Measurements from ENCODE around the gene MAST4.

Gene MAST4

GRCh38 chr5:67003935-67004729 lies 407.9 kb downstream of the MAST4 start:
- peak overlapping the region; percentile 93 for H3K27ac Mint-ChIP-seq
- peak; percentile 92 for DNase-seq
- no peaks in the 10 kb centered on the region for H3K9me3 Mint-ChIP-seq
- CTCF ChIA-PET = interaction anchor here (1.3 kb wide), 1 partner anchor 11 kb away, joined by 3 read pairs; no protein-coding TSS in a partner anchor
- H3K4me3 Mint-ChIP-seq = peak overlapping the region; percentile 94
- H3K27me3 Mint-ChIP-seq = peaks cover 7% of the 10 kb centered on the region
- peaks cover 20% of the 10 kb centered on the region for H3K36me3 Mint-ChIP-seq
- peaks cover 52% of the 10 kb centered on the region for H3K4me1 Mint-ChIP-seq

- H3K27me3 Mint-ChIP-seq = peaks cover 7% of the 10 kb centered on the region
These were observed 408.6 kb downstream of the MAST4 start for GRCh38 chr5:67004730-67005350.

GRCh38 chr5:67005737-67006499 lies 409.7 kb downstream of the MAST4 start:
- DNase-seq = no peak
- peaks cover 7% of the 10 kb centered on the region for H3K27me3 Mint-ChIP-seq
- peak overlapping the region; percentile 93 for H3K27ac Mint-ChIP-seq
- CTCF ChIA-PET = interaction anchor here (0.8 kb wide), 1 partner anchor 201 kb away, joined by 3 read pairs; no protein-coding TSS in a partner anchor
- no peaks in the 10 kb centered on the region for H3K9me3 Mint-ChIP-seq
- H3K4me3 Mint-ChIP-seq = peak overlapping the region; percentile 94
- H3K36me3 Mint-ChIP-seq = peaks cover 26% of the 10 kb centered on the region
- peaks cover 64% of the 10 kb centered on the region for H3K4me1 Mint-ChIP-seq

More at GRCh38 chr5:67004730-67005350, 408.6 kb downstream of the MAST4 start:
- DNase-seq = peak; percentile 34
- Mint-ChIP-seq H3K36me3 (peaks cover 24% of the 10 kb centered on the region), H3K27ac (peak overlapping the region; percentile 93), H3K4me1 (peaks cover 56% of the 10 kb centered on the region), H3K4me3 (peak overlapping the region; percentile 94), H3K9me3 (no peaks in the 10 kb centered on the region)
- CTCF ChIA-PET = interaction anchor here (0.8 to 1.3 kb wide), 2 partner anchors 10 to 203 kb away, joined by 3 read pairs; no protein-coding TSS in a partner anchor

DNA sequence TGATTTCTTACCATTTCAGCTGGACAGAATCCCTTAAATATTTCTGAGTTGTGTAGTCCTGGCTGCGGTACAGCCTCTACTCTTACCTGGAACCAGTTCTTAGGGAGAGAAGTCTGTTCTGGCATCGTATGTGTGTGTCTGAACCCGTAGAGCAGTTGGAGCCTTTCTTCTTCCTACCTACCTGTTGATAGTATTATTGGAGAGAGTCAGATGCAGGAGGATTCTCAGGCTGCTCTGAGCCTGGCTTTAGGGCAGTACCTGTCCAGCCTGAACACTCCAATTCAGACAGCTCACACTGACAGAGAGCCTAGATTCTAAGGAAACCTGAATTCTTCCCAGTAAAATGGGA lies 410.3 kb downstream of the MAST4 start:
- Mint-ChIP-seq H3K36me3 (peaks cover 26% of the 10 kb centered on the region), H3K27me3 (peaks cover 7% of the 10 kb centered on the region)
- no peak for DNase-seq

GRCh38 chr5:67009028-67009427 lies 412.8 kb downstream of the MAST4 start:
- H3K27me3 Mint-ChIP-seq = no peaks in the 10 kb centered on the region
- peaks cover 30% of the 10 kb centered on the region for H3K36me3 Mint-ChIP-seq
- H3K27ac Mint-ChIP-seq = no peak overlapping the region
- peaks cover 77% of the 10 kb centered on the region for H3K4me1 Mint-ChIP-seq
- no peak for DNase-seq
- no peak overlapping the region for H3K4me3 Mint-ChIP-seq
- H3K9me3 Mint-ChIP-seq = no peaks in the 10 kb centered on the region
- CTCF ChIA-PET = no interaction called here

More for the DNA sequence above, 410.3 kb downstream of the MAST4 start:
- Mint-ChIP-seq H3K27ac (no peak overlapping the region), H3K4me3 (peak overlapping the region; percentile 94), H3K4me1 (peaks cover 70% of the 10 kb centered on the region), H3K9me3 (no peaks in the 10 kb centered on the region)
- CTCF ChIA-PET = no interaction called here

DNA sequence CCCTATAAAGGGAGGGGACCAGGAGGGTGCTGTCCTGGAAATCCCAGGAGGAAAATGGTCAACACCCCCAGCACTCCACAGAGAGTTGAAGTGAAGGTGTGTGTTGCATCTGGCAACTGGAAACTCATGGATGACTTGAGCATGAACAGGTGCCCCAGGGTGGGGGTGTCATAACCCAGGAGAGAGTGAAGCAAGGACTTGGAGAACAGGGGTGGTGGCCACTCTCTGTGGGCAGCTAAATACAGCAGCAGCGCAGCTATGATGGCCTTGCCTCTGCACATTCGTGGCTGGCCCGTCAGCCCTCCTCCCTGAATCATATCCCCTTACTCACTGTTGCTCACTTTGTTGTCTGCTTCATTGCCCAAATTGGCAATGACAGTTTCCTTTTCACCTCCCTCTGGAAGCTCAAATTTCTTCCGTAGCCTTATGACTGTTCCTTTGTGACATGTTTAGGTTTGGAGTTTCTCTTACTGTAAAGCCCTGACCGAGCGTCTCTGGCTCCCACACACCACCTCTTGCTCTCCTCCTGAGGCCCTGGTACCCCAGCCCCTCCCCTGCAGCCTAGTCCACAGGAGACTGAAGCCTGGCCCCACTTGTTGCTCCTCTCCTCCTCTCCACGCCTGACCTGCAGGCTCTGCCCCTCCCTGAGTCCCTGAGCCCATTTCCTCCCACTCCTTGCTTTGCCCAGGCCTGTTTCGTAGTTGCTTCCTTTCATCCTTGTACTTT lies 414.7 kb downstream of the MAST4 start:
- no peaks in the 10 kb centered on the region for H3K27me3 Mint-ChIP-seq
- H3K9me3 Mint-ChIP-seq = no peaks in the 10 kb centered on the region
- no peak for DNase-seq
- H3K36me3 Mint-ChIP-seq = peaks cover 23% of the 10 kb centered on the region
- peak overlapping the region; percentile 15 for H3K27ac Mint-ChIP-seq
- peaks cover 66% of the 10 kb centered on the region for H3K4me1 Mint-ChIP-seq
- H3K4me3 Mint-ChIP-seq = no peak overlapping the region
- CTCF ChIA-PET = no interaction called here

- H3K9me3 Mint-ChIP-seq = no peaks in the 10 kb centered on the region
- H3K27me3 Mint-ChIP-seq = no peaks in the 10 kb centered on the region
- peaks cover 18% of the 10 kb centered on the region for H3K36me3 Mint-ChIP-seq
- H3K4me1 Mint-ChIP-seq = peaks cover 60% of the 10 kb centered on the region
- peak overlapping the region; percentile 15 for H3K27ac Mint-ChIP-seq
- CTCF ChIA-PET = no interaction called here
- DNase-seq = no peak
- no peak overlapping the region for H3K4me3 Mint-ChIP-seq
These were observed 415.2 kb downstream of the MAST4 start for GRCh38 chr5:67011422-67011821.

GRCh38 chr5:67012171-67012570 lies 416.0 kb downstream of the MAST4 start:
- DNase-seq = no peak
- no peak overlapping the region for H3K27ac Mint-ChIP-seq
- peaks cover 53% of the 10 kb centered on the region for H3K4me1 Mint-ChIP-seq
- H3K9me3 Mint-ChIP-seq = no peaks in the 10 kb centered on the region
- H3K27me3 Mint-ChIP-seq = no peaks in the 10 kb centered on the region
- CTCF ChIA-PET = no interaction called here
- H3K36me3 Mint-ChIP-seq = peaks cover 14% of the 10 kb centered on the region
- no peak overlapping the region for H3K4me3 Mint-ChIP-seq

DNA sequence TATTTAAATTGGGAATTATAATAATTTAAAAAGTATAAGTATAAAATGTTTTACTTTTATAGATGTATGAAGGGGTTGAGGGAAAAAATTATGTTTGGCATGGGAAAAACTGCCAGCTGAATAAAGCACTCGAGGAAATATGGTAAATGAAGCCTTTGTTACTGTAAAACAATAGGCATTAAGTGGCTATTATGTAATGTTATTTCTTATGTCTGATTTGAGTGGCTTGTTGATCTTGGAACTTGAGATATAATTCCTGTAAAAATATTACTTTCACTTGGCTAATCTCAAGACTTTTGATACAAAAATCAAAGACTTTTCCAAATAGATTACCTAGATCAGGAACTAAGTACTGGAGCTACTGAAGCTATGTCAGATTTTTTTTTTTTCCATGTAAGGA lies 417.5 kb downstream of the MAST4 start:
- H3K36me3 Mint-ChIP-seq = peaks cover 18% of the 10 kb centered on the region
- CTCF ChIA-PET = interaction anchor here (1.0 kb wide), 1 partner anchor 27 kb away, joined by 3 read pairs; no protein-coding TSS in a partner anchor
- no peaks in the 10 kb centered on the region for H3K9me3 Mint-ChIP-seq
- H3K4me1 Mint-ChIP-seq = peaks cover 39% of the 10 kb centered on the region
- no peaks in the 10 kb centered on the region for H3K27me3 Mint-ChIP-seq
- no peak for DNase-seq
- H3K27ac Mint-ChIP-seq = no peak overlapping the region
- no peak overlapping the region for H3K4me3 Mint-ChIP-seq

- peaks cover 13% of the 10 kb centered on the region for H3K36me3 Mint-ChIP-seq
- CTCF ChIA-PET = no interaction called here
- DNase-seq = no peak
These were observed 418.0 kb downstream of the MAST4 start for GRCh38 chr5:67014191-67014590.

DNA sequence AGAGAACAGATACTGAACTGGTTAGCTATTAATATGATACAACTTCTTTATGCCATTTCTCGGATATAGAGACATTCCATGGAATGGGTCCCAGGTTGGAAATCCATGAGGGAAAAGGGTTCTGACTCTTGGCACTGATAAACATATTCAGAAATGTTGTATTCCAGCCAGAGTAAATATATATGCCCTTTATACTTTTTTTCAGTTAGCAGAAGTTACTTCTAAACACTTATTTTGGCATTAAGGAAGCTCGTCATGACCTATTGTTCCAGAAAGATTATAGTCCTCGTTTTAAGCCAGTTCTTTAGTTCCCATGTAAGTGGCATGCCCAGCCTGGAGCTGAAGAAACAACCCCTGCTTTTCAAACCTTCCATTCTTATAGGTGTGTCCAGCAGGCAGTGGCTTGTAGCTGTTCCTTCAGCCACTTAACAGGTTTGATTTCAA lies 418.8 kb downstream of the MAST4 start:
- H3K27me3 Mint-ChIP-seq = no peaks in the 10 kb centered on the region
- H3K36me3 Mint-ChIP-seq = peaks cover 10% of the 10 kb centered on the region
- H3K9me3 Mint-ChIP-seq = no peaks in the 10 kb centered on the region
- no peak overlapping the region for H3K27ac Mint-ChIP-seq
- CTCF ChIA-PET = interaction anchor here (1.1 kb wide), 1 partner anchor 11 kb away, joined by 3 read pairs; no protein-coding TSS in a partner anchor
- no peak for DNase-seq
- no peak overlapping the region for H3K4me3 Mint-ChIP-seq
- H3K4me1 Mint-ChIP-seq = peaks cover 30% of the 10 kb centered on the region

More at GRCh38 chr5:67014191-67014590, 418.0 kb downstream of the MAST4 start:
- Mint-ChIP-seq H3K4me3 (no peak overlapping the region), H3K27me3 (no peaks in the 10 kb centered on the region), H3K9me3 (no peaks in the 10 kb centered on the region), H3K27ac (no peak overlapping the region), H3K4me1 (peaks cover 34% of the 10 kb centered on the region)

- no peaks in the 10 kb centered on the region for H3K27me3 Mint-ChIP-seq
- no peak for DNase-seq
- H3K9me3 Mint-ChIP-seq = no peaks in the 10 kb centered on the region
- peaks cover 24% of the 10 kb centered on the region for H3K4me1 Mint-ChIP-seq
- CTCF ChIA-PET = interaction anchor here (0.8 to 1.1 kb wide), 2 partner anchors 11 to 174 kb away, joined by 3 read pairs; no protein-coding TSS in a partner anchor
- H3K36me3 Mint-ChIP-seq = peaks cover 7% of the 10 kb centered on the region
- no peak overlapping the region for H3K27ac Mint-ChIP-seq
- H3K4me3 Mint-ChIP-seq = no peak overlapping the region
These were observed 419.5 kb downstream of the MAST4 start for GRCh38 chr5:67015541-67016191.

DNA sequence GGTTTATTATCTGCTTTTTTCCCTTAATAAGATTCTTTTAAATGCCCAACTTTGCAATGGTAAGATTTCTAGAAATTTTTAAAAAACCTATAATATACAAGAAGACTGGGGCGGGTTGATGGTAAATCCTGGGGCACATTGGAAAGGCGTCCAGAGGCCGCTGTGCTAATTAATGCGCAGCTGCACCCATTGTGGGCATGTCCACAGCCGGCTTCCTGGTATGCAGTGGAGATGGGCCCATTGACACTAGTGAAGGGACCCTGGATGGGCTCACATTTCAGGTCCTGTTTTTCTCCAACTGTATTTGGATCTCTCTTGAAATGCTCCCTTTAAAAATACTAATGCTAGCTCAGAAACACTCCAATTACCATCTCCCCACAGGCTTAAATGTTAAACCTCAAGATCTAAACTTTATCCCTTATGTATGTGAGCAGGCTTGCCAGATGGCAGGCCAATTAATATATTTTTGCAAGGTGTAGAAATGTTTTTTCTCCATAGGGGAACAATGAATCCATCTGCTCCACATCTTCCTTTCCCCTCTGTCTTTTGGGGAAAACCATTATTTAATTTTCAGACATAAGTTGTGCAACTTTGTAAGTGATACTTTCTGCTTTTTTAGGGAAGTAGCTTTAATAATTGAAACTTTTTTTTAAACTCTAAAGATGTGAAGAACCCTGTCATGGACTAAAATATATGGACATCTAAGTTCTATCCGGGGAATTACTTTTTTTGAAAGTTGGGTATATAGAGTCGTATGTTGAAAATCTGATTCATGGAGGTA lies 423.1 kb downstream of the MAST4 start:
- Mint-ChIP-seq H3K4me1 (peaks cover 7% of the 10 kb centered on the region), H3K27me3 (no peaks in the 10 kb centered on the region), H3K36me3 (peaks cover 5% of the 10 kb centered on the region), H3K27ac (no peak overlapping the region), H3K4me3 (no peak overlapping the region), H3K9me3 (no peaks in the 10 kb centered on the region)
- no peak for DNase-seq
- CTCF ChIA-PET = no interaction called here

All from activated naive CD4-positive, alpha-beta T cell treated with anti-CD3 and anti-CD28 coated beads, Interleukin-2, amount 10 ng/mL, durations not matched to agents 7 days and 5 days (primary cell).